ENCODE measurements around the gene LGALS12.
A peak's percentile ranks its signal among the peaks of the same experiment; 100 is the strongest.

Gene LGALS12, protein sequence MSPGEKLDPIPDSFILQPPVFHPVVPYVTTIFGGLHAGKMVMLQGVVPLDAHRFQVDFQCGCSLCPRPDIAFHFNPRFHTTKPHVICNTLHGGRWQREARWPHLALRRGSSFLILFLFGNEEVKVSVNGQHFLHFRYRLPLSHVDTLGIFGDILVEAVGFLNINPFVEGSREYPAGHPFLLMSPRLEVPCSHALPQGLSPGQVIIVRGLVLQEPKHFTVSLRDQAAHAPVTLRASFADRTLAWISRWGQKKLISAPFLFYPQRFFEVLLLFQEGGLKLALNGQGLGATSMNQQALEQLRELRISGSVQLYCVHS

DNA sequence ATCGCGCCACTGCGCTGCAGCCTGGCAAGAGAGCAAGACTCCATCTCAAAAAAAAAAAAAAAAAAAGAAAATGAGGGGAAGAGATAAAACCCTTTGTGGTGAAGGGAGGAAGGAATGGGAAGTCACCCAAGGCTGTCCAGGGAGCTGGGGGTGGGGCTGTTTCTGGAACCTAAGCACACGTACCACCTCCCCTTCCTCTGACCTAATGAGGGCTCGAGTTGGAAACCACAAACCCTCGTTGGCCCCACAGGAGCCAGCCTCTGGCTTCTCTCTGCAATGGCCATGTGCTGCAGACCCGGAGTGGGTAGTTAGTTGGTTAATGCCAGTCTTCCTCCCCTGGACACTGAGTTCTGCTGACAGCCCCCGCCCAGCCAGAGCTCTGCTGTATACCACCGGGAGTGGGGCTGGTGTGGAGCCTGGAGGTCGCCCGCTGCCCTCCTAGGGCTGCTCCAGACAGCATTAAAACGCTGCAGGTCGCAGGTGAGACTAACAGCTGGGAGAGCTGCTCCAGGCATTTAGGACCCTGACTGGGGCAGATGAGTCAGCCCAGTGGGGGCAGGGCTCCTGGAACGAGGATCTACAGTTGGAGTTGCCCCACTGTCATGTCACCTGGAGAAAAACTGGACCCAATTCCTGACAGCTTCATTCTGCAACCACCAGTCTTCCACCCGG is at the start of gene LGALS12:
TSS of gene LGALS12 (plus strand) at position 228 of the 672 bp plus-strand sequence. CDS start at position 603, 375 bp downstream.
- no peak for DNase-seq (ENCODE audit: low spot score)

GRCh38 chr11:63459586-63459985 is 46.3 kb upstream of the LGALS12 start:
- DNase-seq (ENCODE audit: low spot score) = no peak

GRCh38 chr11:63462137-63462536 is 43.7 kb upstream of the LGALS12 start:
- no peak for DNase-seq (ENCODE audit: low spot score)

- no peak for DNase-seq (ENCODE audit: low spot score)
Observed at GRCh38 chr11:63470311-63470710, 35.6 kb upstream of the LGALS12 start.

DNA sequence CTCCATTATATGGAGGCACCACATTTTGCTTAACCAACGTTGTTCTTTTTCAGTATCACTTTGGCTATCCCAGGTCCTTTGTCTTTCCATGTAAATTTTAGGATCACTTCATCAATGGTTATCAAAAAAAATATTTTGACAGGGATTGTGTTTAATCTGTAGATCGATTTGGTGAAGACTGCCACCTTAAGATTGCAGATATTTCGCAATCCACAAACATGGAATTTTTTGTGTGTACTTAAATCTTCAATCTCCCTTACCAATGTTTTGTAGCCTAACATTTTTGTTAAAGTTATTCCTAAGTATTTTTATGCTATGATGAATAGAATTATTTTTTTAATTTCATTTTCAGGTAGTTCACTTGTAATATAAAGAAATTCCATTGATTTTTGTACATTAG is 33.5 kb upstream of the LGALS12 start:
- DNase-seq (ENCODE audit: low spot score) = no peak

- DNase-seq (ENCODE audit: low spot score) = no peak
Observed at GRCh38 chr11:63476618-63477017, 29.3 kb upstream of the LGALS12 start.

DNA sequence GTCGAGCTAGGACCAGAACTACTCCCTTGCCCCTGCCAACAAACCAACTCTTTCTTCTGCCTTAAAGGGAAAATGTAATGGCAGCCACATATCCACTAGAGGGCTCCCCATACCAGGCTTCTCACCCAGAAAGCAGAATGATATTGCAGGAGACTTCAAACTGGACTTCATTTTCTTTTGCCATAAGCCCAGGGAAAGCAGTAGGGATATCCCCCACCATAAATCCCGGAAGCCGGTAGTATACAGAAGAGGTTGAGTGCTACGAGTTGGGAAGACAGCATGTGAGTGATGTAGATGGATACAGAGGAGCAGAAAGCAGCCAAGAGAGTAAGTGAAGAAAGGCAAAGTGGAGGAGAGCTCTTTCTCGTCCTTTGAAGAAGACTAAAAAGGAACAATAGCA is 27.0 kb upstream of the LGALS12 start:
- DNase-seq (ENCODE audit: low spot score) = peak; percentile 64

GRCh38 chr11:63480039-63480438 is 25.8 kb upstream of the LGALS12 start:
- no peak for DNase-seq (ENCODE audit: low spot score)

DNA sequence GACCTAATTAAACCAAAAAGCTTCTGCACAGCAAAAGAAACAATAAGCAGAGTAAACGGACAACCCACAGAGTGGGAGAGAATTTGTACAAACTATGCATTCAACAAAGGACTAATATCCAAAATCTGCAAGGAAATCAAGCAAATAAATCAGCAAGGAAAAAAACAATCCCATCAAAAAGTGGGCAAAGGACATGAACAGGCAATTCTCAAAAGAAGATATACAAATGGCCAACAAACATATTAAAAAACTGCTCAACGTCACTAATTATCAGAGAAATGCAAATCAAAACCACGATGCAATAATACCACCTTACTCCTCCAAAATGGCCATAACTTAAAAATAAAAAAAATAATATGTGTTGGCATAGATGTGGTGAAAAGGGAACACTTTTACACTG is 20.1 kb upstream of the LGALS12 start:
- DNase-seq (ENCODE audit: low spot score) = no peak

GRCh38 chr11:63488789-63489188 is 17.1 kb upstream of the LGALS12 start:
- DNase-seq (ENCODE audit: low spot score) = no peak

DNA sequence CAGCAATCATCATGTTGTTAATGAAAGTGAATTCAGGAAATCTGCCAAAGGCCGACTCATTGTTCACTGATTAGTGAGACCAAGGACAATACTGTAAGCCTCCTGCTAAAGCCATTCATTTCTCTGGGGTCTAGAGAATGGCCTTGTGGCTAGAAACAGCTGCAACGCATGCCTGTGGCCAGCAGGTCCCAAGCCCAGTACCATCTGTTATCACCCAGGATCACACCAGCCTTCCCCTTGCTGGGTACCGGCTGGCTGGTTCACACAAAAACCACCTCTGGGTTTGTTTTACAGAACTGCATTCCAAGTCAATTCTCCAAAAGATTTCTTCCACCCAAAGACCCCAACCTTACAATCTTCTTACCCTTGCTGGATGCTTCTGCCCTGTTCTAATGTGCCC is 16.0 kb upstream of the LGALS12 start:
- DNase-seq (ENCODE audit: low spot score) = no peak

DNA sequence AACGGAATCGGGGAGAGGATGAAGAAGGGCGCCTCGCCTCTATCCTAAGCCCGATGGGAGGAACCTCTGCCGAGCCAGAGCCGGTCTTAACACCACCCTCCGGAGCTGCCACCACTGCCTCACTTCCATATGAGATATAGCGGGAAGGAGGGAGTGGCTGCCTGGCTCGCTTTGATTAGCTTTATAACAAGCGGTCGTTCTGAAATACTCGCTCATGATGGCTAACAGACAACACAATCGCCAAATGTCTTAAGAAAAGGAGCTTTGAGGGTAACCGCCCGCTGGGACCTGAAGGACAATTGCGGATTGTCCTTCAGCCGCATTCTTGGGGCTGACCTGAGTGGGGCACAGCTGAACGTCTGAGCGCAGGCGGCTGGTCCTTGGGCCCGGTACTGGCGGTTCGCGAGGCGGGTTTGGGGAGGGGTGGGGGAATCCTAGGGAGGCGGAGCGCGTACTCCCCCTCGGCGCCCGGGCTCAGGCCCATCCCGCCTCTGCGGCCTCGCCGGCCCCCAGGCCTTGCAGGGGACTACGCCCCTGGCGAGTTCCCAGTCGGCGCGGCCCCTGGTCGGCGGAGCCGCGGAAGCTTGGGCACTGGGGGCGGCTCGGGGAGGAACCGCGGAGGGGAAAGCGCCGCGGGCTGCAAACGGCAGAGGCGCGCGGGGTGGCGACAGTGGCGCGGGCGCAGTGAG is 15.2 kb upstream of the LGALS12 start, which contains the start of gene PLAAT5:
TSS of gene PLAAT5 (minus strand) at position 617 of the 689 bp plus-strand sequence. CDS start at position 484, 133 bp downstream.
- no peak for DNase-seq (ENCODE audit: low spot score)

GRCh38 chr11:63491240-63491587 is 14.7 kb upstream of the LGALS12 start:
- no peak for DNase-seq (ENCODE audit: low spot score)

- peak; percentile 22 for DNase-seq (ENCODE audit: low spot score)
Observed at GRCh38 chr11:63491636-63492372, 14.1 kb upstream of the LGALS12 start.

DNA sequence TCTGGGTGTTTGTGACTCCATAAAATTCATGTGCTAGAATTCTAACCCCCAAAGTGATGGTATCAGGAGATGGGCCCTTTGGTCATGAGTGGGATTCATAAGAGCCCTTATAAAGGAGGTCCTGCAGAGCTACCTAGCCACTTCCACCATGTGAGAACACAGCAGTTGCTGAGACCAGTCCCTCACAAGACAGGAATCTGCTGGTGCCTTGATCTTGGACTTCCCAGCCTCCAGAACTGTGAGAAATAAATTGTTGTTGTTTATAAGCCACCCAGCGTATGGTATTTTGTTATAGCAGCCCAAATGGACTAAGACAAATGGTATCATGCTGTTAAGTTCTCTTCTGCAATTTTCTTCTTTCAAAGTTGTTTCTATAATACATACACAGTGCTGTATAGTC is 13.4 kb upstream of the LGALS12 start:
- DNase-seq (ENCODE audit: low spot score) = no peak

DNA sequence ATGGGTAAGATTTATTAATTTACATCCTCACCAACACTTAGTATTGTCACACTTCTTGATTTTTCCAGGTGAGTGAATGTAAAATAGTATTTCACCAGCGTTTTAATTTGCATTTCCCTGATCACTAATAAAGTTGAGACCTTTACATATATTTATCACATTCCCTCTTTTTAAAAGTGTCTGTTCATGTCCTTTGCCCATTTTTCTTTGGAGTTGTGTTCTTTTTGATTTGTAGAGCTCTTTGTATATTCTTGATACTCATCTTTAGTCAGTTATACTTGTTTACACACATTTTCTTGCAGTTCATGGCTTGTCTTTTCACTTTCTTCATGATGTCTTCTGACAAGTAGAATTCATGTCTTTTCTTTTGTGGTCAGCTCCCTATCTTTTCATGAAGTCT is 12.8 kb upstream of the LGALS12 start:
- DNase-seq (ENCODE audit: low spot score) = no peak

- DNase-seq (ENCODE audit: low spot score) = no peak
Observed at GRCh38 chr11:63494975-63495374, 10.9 kb upstream of the LGALS12 start.

GRCh38 chr11:63499874-63500273 is 6.0 kb upstream of the LGALS12 start:
- DNase-seq (ENCODE audit: low spot score) = no peak

GRCh38 chr11:63501236-63501635 is 4.6 kb upstream of the LGALS12 start:
- DNase-seq (ENCODE audit: low spot score) = no peak

DNA sequence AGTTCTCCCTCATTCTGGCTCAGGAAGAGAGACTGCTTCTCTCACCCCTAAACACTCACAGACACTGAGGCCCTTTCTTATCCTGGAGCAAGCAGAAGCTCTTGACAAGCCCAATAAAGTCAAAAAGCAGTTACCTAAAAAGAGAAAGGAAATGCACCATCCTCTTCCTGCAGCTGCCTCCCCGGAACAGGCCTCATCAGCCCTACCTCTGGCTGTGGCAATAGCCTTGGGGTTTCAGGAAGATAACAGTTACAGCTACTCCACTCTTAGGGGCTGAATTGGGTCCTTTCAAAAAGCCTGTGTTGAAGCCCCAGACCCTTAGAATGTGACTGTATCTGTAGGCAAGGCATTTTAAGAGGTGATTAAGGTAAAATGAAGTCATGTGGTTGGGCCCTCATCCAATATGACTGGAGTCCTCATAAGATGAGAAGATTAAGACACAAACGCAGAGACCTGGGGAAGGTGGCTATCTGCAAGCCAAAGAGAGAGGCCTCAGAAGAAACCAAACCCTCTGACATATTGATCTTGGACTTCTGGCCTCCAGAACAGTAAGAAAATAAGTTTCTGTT is 3.5 kb upstream of the LGALS12 start:
- no peak for DNase-seq (ENCODE audit: low spot score)

DNA sequence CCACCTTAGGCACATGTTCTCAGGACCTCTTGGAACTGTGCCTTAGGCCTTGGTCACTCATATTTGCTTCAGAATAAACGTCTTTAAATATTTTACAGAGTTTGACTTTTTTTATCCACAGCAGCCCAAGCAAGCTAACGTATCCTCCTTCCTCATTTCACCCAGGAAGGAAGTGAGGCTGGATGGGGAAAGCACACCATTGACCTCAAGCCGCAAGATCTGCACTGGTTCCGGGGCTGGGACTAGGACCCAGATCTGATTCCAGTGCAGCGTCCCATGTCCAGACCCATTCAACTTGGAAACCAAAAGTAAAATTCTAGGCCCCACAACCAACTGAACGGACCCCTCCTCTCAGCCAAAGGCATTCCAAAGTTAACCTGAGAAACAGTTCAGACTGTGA is 2.4 kb upstream of the LGALS12 start:
- DNase-seq (ENCODE audit: low spot score) = no peak

GRCh38 chr11:63504054-63504453 is 1.8 kb upstream of the LGALS12 start:
- DNase-seq (ENCODE audit: low spot score) = no peak

All from activated CD4-positive, alpha-beta T cell treated with anti-CD3 and anti-CD28 coated beads, Interleukin-2, Interleukin-4, amounts not matched to agents 100 ng/mL and 50 ng/mL, durations not matched to agents 16 hours and 8 hours (primary cell).